H1 (cell line): ENCODE results near the gene CPLANE1. TPM values are rescaled to one million over a fixed set of nuclear protein-coding genes. Genes with fewer than 3 reads are reported as not detected.
A peak's percentile ranks its signal among the peaks of the same experiment; 100 is the strongest.

ENCODE experiments used
- CTCF ChIA-PET: fragments of 300-600 bp; sonication (Branson Sonifier 250); formaldehyde crosslinking; loops from one replicate; lab custom pipeline; 2021; ENCODE audit not compliant: partially characterized antibody; lab: Charles Lee
- POLR2A ChIA-PET: fragments of 300-600 bp; sonication (Branson Sonifier 250); formaldehyde crosslinking; loops from one replicate; lab custom pipeline; 2021; ENCODE audit warnings: inconsistent platforms; ENCODE audit not compliant: partially characterized antibody; lab: Charles Lee
- DNase-seq, 2 experiments: peaks; one replicate each; pipeline versions ENCODE4 v3.0.0 to v3.0.0-alpha.2; 2010 to 2022; ENCODE audit warnings: low spot score in 2 of 2, low read depth in 1 of 2, mixed read lengths in 1 of 2
- FAIRE-seq: peaks from 2 replicates; lab custom pipeline; 2011; peaks lifted over from hg19 to GRCh38; lab: Jason Lieb, UNC
- H2AFZ ChIP-seq: 2 replicates; pipeline ENCODE4 v1.8.1; 2012; ENCODE audit warnings: low read length, inconsistent platforms
- H2AK5ac ChIP-seq: 2 replicates; pipeline ENCODE4 v1.6.1; 2013; ENCODE audit warnings: low read depth, low read length
- H2BK120ac ChIP-seq: replicated peaks from 2 replicates; pipeline ENCODE3; 2013; ENCODE audit warnings: low read depth, low read length, inconsistent platforms
- H2BK12ac ChIP-seq: 2 replicates; pipeline ENCODE4 v1.6.1; 2013; ENCODE audit warnings: low read depth, low read length
- H2BK15ac ChIP-seq: 2 replicates; pipeline ENCODE4 v1.6.1; 2013; ENCODE audit warnings: low read length
- H2BK20ac ChIP-seq: 2 replicates; pipeline ENCODE4 v1.6.1; 2013; ENCODE audit warnings: low read length
- H2BK5ac ChIP-seq: 2 replicates; pipeline ENCODE4 v1.6.1; 2013; ENCODE audit warnings: low read depth, low read length
- H3K14ac ChIP-seq: 2 replicates; pipeline ENCODE4 v1.6.1; 2013; ENCODE audit warnings: inconsistent platforms; ENCODE audit not compliant: insufficient read length
- H3K18ac ChIP-seq: 2 replicates; pipeline ENCODE4 v1.6.1; 2013; ENCODE audit warnings: low read length; ENCODE audit errors: extremely low read depth
- H3K23ac ChIP-seq: 2 replicates; pipeline ENCODE4 v1.6.1; 2013; ENCODE audit warnings: inconsistent platforms; ENCODE audit not compliant: insufficient read length
- H3K23me2 ChIP-seq: 2 replicates; pipeline ENCODE4 v1.6.1; 2013; ENCODE audit warnings: low read depth, low read length
- H3K27ac ChIP-seq: 2 replicates; pipeline ENCODE4 v1.6.1; 2011; ENCODE audit warnings: low read depth, low read length, inconsistent platforms
- H3K27me3 ChIP-seq, 4 experiments: replicated peaks in 1 of 4; 1 replicate in 1 of 4; 2 replicates in 3 of 4; pipeline versions ENCODE4 v1.6.1 to v1.8.1; 2011 to 2013; ENCODE audit warnings: low read length in 3 of 4, mild to moderate bottlenecking in 3 of 4, inconsistent platforms in 2 of 4, mixed read lengths in 2 of 4, moderate library complexity in 1 of 4; ENCODE audit not compliant: control insufficient read depth in 3 of 4, insufficient read depth in 3 of 4; ENCODE audit errors: extremely low read depth in 1 of 4
- H3K36me3 ChIP-seq, 4 experiments: 2 replicates each; pipeline versions ENCODE4 v1.6.1 to v1.8.1; 2011 to 2013; ENCODE audit warnings: mild to moderate bottlenecking in 4 of 4, low read length in 3 of 4, moderate library complexity in 2 of 4, control low read depth in 1 of 4, inconsistent platforms in 1 of 4; ENCODE audit not compliant: insufficient read depth in 4 of 4, control insufficient read depth in 2 of 4
- H3K4ac ChIP-seq: replicated peaks from 2 replicates; pipeline ENCODE3; 2013; ENCODE audit warnings: low read length, low read depth, mixed read lengths, inconsistent platforms; ENCODE audit not compliant: insufficient read length
- H3K4me1 ChIP-seq, 4 experiments: replicated peaks in 1 of 4; 1 replicate in 1 of 4; 2 replicates in 3 of 4; pipeline versions ENCODE4 v1.6.1 to v1.8.1; 2011 to 2013; ENCODE audit warnings: low read length in 3 of 4, inconsistent platforms in 2 of 4, mixed read lengths in 1 of 4; ENCODE audit not compliant: insufficient read depth in 4 of 4, control insufficient read depth in 3 of 4
- H3K4me2 ChIP-seq, 2 experiments: 2 replicates each; pipeline versions ENCODE4 v1.6.1 to v1.8.1; 2011 to 2013; ENCODE audit warnings: low read depth in 2 of 2, low read length in 2 of 2, control low read depth in 1 of 2, inconsistent platforms in 1 of 2, mild to moderate bottlenecking in 1 of 2; ENCODE audit not compliant: insufficient read depth in 1 of 2
- H3K4me3 ChIP-seq, 4 experiments: fragments of 200-600, 300-600 bp in 1 of 4; sonication (generic), shearing (Covaris generic), sonication (Bioruptor Twin) in 1 of 4; 2 replicates each; pipeline versions ENCODE4 v1.5.1 to v1.8.1; 2011 to 2016; ENCODE audit warnings: low read length in 4 of 4, low read depth in 3 of 4, control low read depth in 2 of 4, inconsistent platforms in 2 of 4, mild to moderate bottlenecking in 2 of 4, mixed read lengths in 1 of 4, moderate library complexity in 1 of 4; ENCODE audit not compliant: insufficient read depth in 2 of 4; ENCODE audit errors: extremely low read depth in 1 of 4
- H3K56ac ChIP-seq: replicated peaks from 2 replicates; pipeline ENCODE3; 2013; ENCODE audit warnings: low read depth, mild to moderate bottlenecking, mixed read lengths, low read length, inconsistent platforms; ENCODE audit not compliant: insufficient read length
- H3K79me1 ChIP-seq: 2 replicates; pipeline ENCODE4 v1.6.1; 2013; ENCODE audit warnings: low read depth, low read length, control low read depth
- H3K79me2 ChIP-seq, 2 experiments: 2 replicates each; pipeline versions ENCODE4 v1.6.1 to v1.8.1; 2012 to 2013; ENCODE audit warnings: low read length in 2 of 2, mild to moderate bottlenecking in 2 of 2, inconsistent platforms in 1 of 2; ENCODE audit not compliant: insufficient read depth in 2 of 2, control insufficient read depth in 1 of 2
- H3K9ac ChIP-seq, 4 experiments: replicated peaks in 1 of 4; 1 replicate in 1 of 4; 2 replicates in 3 of 4; pipeline versions ENCODE4 v1.6.1 to v1.8.1; 2011 to 2013; ENCODE audit warnings: low read depth in 3 of 4, low read length in 3 of 4, control low read depth in 2 of 4, mild to moderate bottlenecking in 2 of 4, moderate library complexity in 2 of 4, inconsistent platforms in 1 of 4; ENCODE audit errors: extremely low read depth in 1 of 4
- H3K9me3 ChIP-seq, 2 experiments: 2 replicates each; pipeline versions ENCODE4 v1.6.1 to v1.8.1; 2012 to 2013; ENCODE audit warnings: mild to moderate bottlenecking in 2 of 2, moderate library complexity in 2 of 2, control low read depth in 1 of 2, inconsistent platforms in 1 of 2, low read depth in 1 of 2, low read length in 1 of 2, mixed read lengths in 1 of 2; ENCODE audit not compliant: insufficient read depth in 2 of 2
- H4K20me1 ChIP-seq, 2 experiments: replicated peaks in 1 of 2; 2 replicates each; pipeline versions ENCODE3 to v1.8.1; 2011 to 2013; ENCODE audit warnings: inconsistent platforms in 2 of 2, low read length in 2 of 2, mild to moderate bottlenecking in 1 of 2; ENCODE audit not compliant: insufficient read depth in 2 of 2, control insufficient read depth in 1 of 2
- H4K5ac ChIP-seq: 2 replicates; pipeline ENCODE4 v1.6.1; 2013; ENCODE audit warnings: low read length, low read depth, mixed read lengths, inconsistent platforms; ENCODE audit not compliant: insufficient read length
- H4K8ac ChIP-seq: 2 replicates; pipeline ENCODE4 v1.8.0; 2013; ENCODE audit warnings: mild to moderate bottlenecking, moderate library complexity, low read length, inconsistent platforms; ENCODE audit not compliant: insufficient read depth; ENCODE audit errors: extremely low read depth
- H4K91ac ChIP-seq: replicated peaks from 2 replicates; pipeline ENCODE3; 2013; ENCODE audit warnings: low read length, mixed read lengths, inconsistent platforms; ENCODE audit not compliant: insufficient read length
- MAFK ChIP-seq: IDR thresholded peaks from 2 replicates; pipeline ENCODE4 v1.6.1; 2012; ENCODE audit warnings: low read depth, mild to moderate bottlenecking, improper control_type of control experiment, low read length
- TCF12 ChIP-seq: IDR thresholded peaks from 2 replicates; pipeline ENCODE4 v1.6.1; 2011; ENCODE audit warnings: low read depth, mild to moderate bottlenecking, low read length
- polyA plus RNA-seq, 7 experiments: library from polyadenylated mRNA; depleted of rRNA in 3 of 7; stranded (reverse) in 5 of 7; unstranded in 2 of 7; fragments of >200 nt in 5 of 7; fragments of 200-250 nt in 2 of 7; gene quantifications; 1 replicate in 5 of 7; 2 replicates in 1 of 7; 4 replicates in 1 of 7; pipeline versions ENCODE4 v1.2.1 to v1.2.3, GENCODE V29; 2011 to 2013; ENCODE audit warnings: missing spikeins in 2 of 7, mixed read lengths in 2 of 7
- total RNA-seq: library from RNA; stranded (reverse); fragmentation: NEBNext Ultra II Directional; extraction: Animal tissue kit (Norgen Biotek cat#: 25700); gene quantifications from 2 replicates; pipeline ENCODE4 v1.2.1, GENCODE V29; 2021

CPLANE1 gene
- total and polyA plus RNA-seq, 2 of the 8 experiments (the other 6 are each of a cell fraction or from before 2014, with no cell fraction given) = 2.2 to 8.8 TPM

GRCh38 chr5:37226377-37226776 is 22.8 kb downstream of the CPLANE1 start:
- H3K27me3 ChIP-seq = no peaks in the 10 kb centered on the region

More at GRCh38 chr5:37226377-37226776, 22.8 kb downstream of the CPLANE1 start:
- FAIRE-seq (no peak), DNase-seq (no peak)
- no peak overlapping the region for H3K4ac ChIP-seq
- no peak overlapping the region for H4K91ac ChIP-seq
- H2BK120ac ChIP-seq = no peak overlapping the region
- H3K56ac ChIP-seq = no peak overlapping the region
- H4K8ac ChIP-seq = no peak overlapping the region
- CTCF ChIA-PET = interaction anchor here (1.0 kb wide), 1 partner anchor 16 kb away, joined by 4 read pairs; no protein-coding TSS in a partner anchor
- H3K9me3 ChIP-seq = no peaks in the 10 kb centered on the region
- H3K9ac ChIP-seq = no peak overlapping the region
- H4K20me1 ChIP-seq = no peaks in the 10 kb centered on the region
- H3K23ac ChIP-seq = no peak overlapping the region
- no peak overlapping the region for H2BK20ac ChIP-seq
- H3K36me3 ChIP-seq = no peaks in the 10 kb centered on the region; a peak in 1 of 8 replicates
- no peak overlapping the region for H2BK15ac ChIP-seq
- no peak overlapping the region for H4K5ac ChIP-seq
- peak; percentile 100 for TF ChIP-seq MAFK
- TF ChIP-seq TCF12 = no peak
- no peaks in the 10 kb centered on the region for H3K4me1 ChIP-seq
- H3K79me2 ChIP-seq = no peaks in the 10 kb centered on the region
- no peak overlapping the region for H2AK5ac ChIP-seq
- POLR2A ChIA-PET = no interaction called here
- H2AFZ ChIP-seq = no peak overlapping the region
- H2BK5ac ChIP-seq = no peak overlapping the region
- no peak overlapping the region for H3K14ac ChIP-seq
- no peaks in the 10 kb centered on the region for H3K79me1 ChIP-seq
- H3K18ac ChIP-seq = no peak overlapping the region
- no peak overlapping the region for H3K4me3 ChIP-seq
- H3K23me2 ChIP-seq = no peaks in the 10 kb centered on the region
- no peak overlapping the region for H3K4me2 ChIP-seq
- no peak overlapping the region for H2BK12ac ChIP-seq
- H3K27ac ChIP-seq = no peak overlapping the region
